DMS 273 treated with DMSO at 0.1 percent for 48 hours (cell line): ENCODE results near the gene CACNA1A.
"Not testable (repeated sequence)": the region's sequence is repeated elsewhere in the genome, so short reads cannot be mapped to it uniquely, and the experiment has no call there.

Source experiments
- DNase-seq: peaks from one replicate; lab custom pipeline; 2025; lab: John Stamatoyannopoulos, UW

Gene CACNA1A

GRCh38 chr19:13363954-13364353, 142.3 kb downstream of the CACNA1A start:
- no peak for DNase-seq

GRCh38 chr19:13363245-13363644, 143.0 kb downstream of the CACNA1A start:
- no peak for DNase-seq

- no peak for DNase-seq
These were observed 143.6 kb downstream of the CACNA1A start for GRCh38 chr19:13362668-13363067.

GRCh38 chr19:13361726-13362125, 144.6 kb downstream of the CACNA1A start:
- DNase-seq, result not testable (repeated sequence)

- no peak for DNase-seq
These were observed 149.5 kb downstream of the CACNA1A start for GRCh38 chr19:13356686-13357280.

GRCh38 chr19:13356185-13356584, 150.1 kb downstream of the CACNA1A start:
- DNase-seq, result no peak

GRCh38 chr19:13355356-13355755, 150.9 kb downstream of the CACNA1A start:
- DNase-seq, result no peak

GRCh38 chr19:13353625-13354024, 152.7 kb downstream of the CACNA1A start:
- no peak for DNase-seq

- no peak for DNase-seq
These were observed 155.5 kb downstream of the CACNA1A start for GRCh38 chr19:13350759-13351158.

- no peak for DNase-seq
These were observed 156.2 kb downstream of the CACNA1A start for GRCh38 chr19:13350072-13350471.

GRCh38 chr19:13347367-13347766, 158.9 kb downstream of the CACNA1A start:
- DNase-seq, result peak; percentile 67

GRCh38 chr19:13343514-13343913, 162.8 kb downstream of the CACNA1A start:
- no peak for DNase-seq

- no peak for DNase-seq
These were observed 163.6 kb downstream of the CACNA1A start for GRCh38 chr19:13342672-13343071.

- no peak for DNase-seq
These were observed 166.4 kb downstream of the CACNA1A start for GRCh38 chr19:13339869-13340268.

- no peak for DNase-seq
These were observed 169.1 kb downstream of the CACNA1A start for GRCh38 chr19:13337181-13337580.

- DNase-seq, result no peak
These were observed 171.3 kb downstream of the CACNA1A start for GRCh38 chr19:13334801-13335481.

GRCh38 chr19:13330285-13330684, 176.0 kb downstream of the CACNA1A start:
- DNase-seq, result no peak

GRCh38 chr19:13329766-13330165, 176.5 kb downstream of the CACNA1A start:
- no peak for DNase-seq

- no peak for DNase-seq
These were observed 178.0 kb downstream of the CACNA1A start for GRCh38 chr19:13328241-13328640.

- no peak for DNase-seq
These were observed 186.8 kb downstream of the CACNA1A start for GRCh38 chr19:13319526-13319925.

GRCh38 chr19:13318190-13318589, 188.1 kb downstream of the CACNA1A start:
- DNase-seq, result no peak

- no peak for DNase-seq
These were observed 190.8 kb downstream of the CACNA1A start for GRCh38 chr19:13315495-13315894.

- DNase-seq, result no peak
These were observed 191.5 kb downstream of the CACNA1A start for GRCh38 chr19:13314761-13315160.

- DNase-seq, result no peak
These were observed 192.4 kb downstream of the CACNA1A start for GRCh38 chr19:13313875-13314274.
